A673 (cell line): ENCODE results near the gene SPDYA. TPM values are rescaled to one million over a fixed set of nuclear protein-coding genes. Genes with fewer than 3 reads are reported as not detected.

ENCODE experiments used
- BruUV-seq: library from RNA; stranded (reverse); fragments of 400-500 nt; replicated peaks from 2 replicates; lab custom pipeline; 2021; lab: Mats Ljungman, UMichigan
- CTCF ChIA-PET: fragments of 300-600 bp; sonication (Branson Sonifier 250); formaldehyde crosslinking; loops from one replicate; lab custom pipeline; 2022; ENCODE audit warnings: antibody characterized with exemption; lab: Charles Lee
- POLR2A ChIA-PET: fragments of 300-600 bp; sonication (Branson Sonifier 250); formaldehyde crosslinking; loops from one replicate; lab custom pipeline; 2022; ENCODE audit warnings: antibody characterized with exemption; ENCODE audit not compliant: low non-redundant PET; lab: Charles Lee
- DNase-seq: peaks from one replicate; pipeline ENCODE4 v3.0.0-alpha.2; 2015; ENCODE audit warnings: low spot score
- H3K27ac ChIP-seq: fragments of 200-600 bp; sonication (generic); 2 replicates; pipeline ENCODE4 v1.5.1; 2016; ENCODE audit warnings: mixed run types, low read depth, mild to moderate bottlenecking, mixed read lengths, antibody characterized with exemption, low read length; ENCODE audit not compliant: poor library complexity, severe bottlenecking
- H3K27me3 ChIP-seq: fragments of 200-600 bp; sonication (generic); replicated peaks from 2 replicates; pipeline ENCODE4 v1.6.1; 2017; ENCODE audit warnings: mixed run types, low read depth, mild to moderate bottlenecking, mixed read lengths, antibody characterized with exemption, low read length; ENCODE audit not compliant: insufficient read depth, poor library complexity
- H3K36me3 ChIP-seq: fragments of 200-600 bp; sonication (generic); 2 replicates; pipeline ENCODE4 v1.6.1; 2016; ENCODE audit warnings: mixed run types, mild to moderate bottlenecking, mixed read lengths, antibody characterized with exemption, low read length; ENCODE audit not compliant: insufficient read depth, poor library complexity, severe bottlenecking
- H3K4me1 ChIP-seq: fragments of 200-600 bp; sonication (generic); 2 replicates; pipeline ENCODE4 v1.6.1; 2017; ENCODE audit warnings: mixed run types, mild to moderate bottlenecking, mixed read lengths, antibody characterized with exemption, low read length; ENCODE audit not compliant: insufficient read depth, poor library complexity, severe bottlenecking
- H3K4me3 ChIP-seq: fragments of 200-600 bp; sonication (generic); 2 replicates; pipeline ENCODE4 v1.5.1; 2016; ENCODE audit warnings: low read depth, mixed run types, mild to moderate bottlenecking, mixed read lengths, low read length; ENCODE audit not compliant: poor library complexity, severe bottlenecking
- H3K9me3 ChIP-seq: fragments of 200-600 bp; sonication (generic); 2 replicates; pipeline ENCODE4 v1.6.1; 2016; ENCODE audit warnings: mixed run types, low read depth, mild to moderate bottlenecking, mixed read lengths, antibody characterized with exemption, low read length; ENCODE audit not compliant: poor library complexity, severe bottlenecking
- CTCF ChIP-seq: fragments of 300-800, 200-600 bp; sonication (generic); conservative IDR thresholded peaks from 2 replicates; pipeline ENCODE4 v1.5.1; 2017; ENCODE audit warnings: low read depth, mild to moderate bottlenecking, antibody characterized with exemption, low read length, moderate library complexity, mixed read lengths
- EZH2 ChIP-seq: fragments of 200-600 bp; sonication (generic); IDR thresholded peaks from 2 replicates; pipeline ENCODE4 v1.6.1; 2017; ENCODE audit warnings: borderline replicate concordance, low read depth, mild to moderate bottlenecking, mixed read lengths, antibody characterized with exemption, low read length; ENCODE audit not compliant: poor library complexity, severe bottlenecking
- intact Hi-C: fragments of 100-400 bp; cut with micrococcal nuclease; formaldehyde crosslinking; loops from one replicate; pipeline ENCODE4 v1.10.0; 2022; ENCODE audit not compliant: unreplicated experiment
- total RNA-seq: library from RNA; stranded (reverse); gene quantifications from 2 replicates; pipeline ENCODE4 v1.2.3, GENCODE V29; 2021

SPDYA gene
- total RNA-seq, 1 experiment from 2014 or later: 1.2 TPM

DNA sequence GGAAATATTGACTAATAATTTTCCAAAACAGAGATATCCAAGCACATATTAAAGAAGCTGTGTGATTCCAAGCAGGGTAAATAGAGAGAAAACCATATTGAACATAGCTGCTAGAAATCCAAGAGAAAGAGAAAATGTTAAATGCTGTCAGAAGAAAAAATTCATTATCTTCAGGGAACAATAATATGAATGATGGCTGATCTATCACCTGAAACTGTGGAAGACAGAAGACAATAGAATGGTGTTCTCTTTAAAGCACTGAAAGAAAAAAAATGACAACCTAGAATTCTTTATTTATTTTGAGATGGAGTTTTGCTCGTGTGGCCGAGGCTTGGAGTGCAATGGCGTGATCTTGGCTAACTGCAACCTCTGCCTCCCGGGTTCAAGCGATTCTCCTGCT lies 41.7 kb upstream of the SPDYA start:
- BruUV-seq: no TSS peak
- no peaks in the 10 kb centered on the region for H3K27me3 ChIP-seq
- H3K27ac ChIP-seq: no peak overlapping the region
- H3K36me3 ChIP-seq: no peaks in the 10 kb centered on the region
- peaks cover 9% of the 10 kb centered on the region for H3K9me3 ChIP-seq
- H3K4me1 ChIP-seq: peaks cover 12% of the 10 kb centered on the region
- no peak overlapping the region for H3K4me3 ChIP-seq
- no peak for TF ChIP-seq CTCF
- no peak for TF ChIP-seq EZH2
- DNase-seq: no peak
- intact Hi-C loops: no loop called here
- ChIA-PET CTCF (no interaction called here), POLR2A (no interaction called here)

- DNase-seq: no peak
- ChIA-PET CTCF (no interaction called here), POLR2A (no interaction called here)
- intact Hi-C loops: no loop called here
- no peaks in the 10 kb centered on the region for H3K27me3 ChIP-seq
- H3K36me3 ChIP-seq: peaks cover 3% of the 10 kb centered on the region
- no peak overlapping the region for H3K27ac ChIP-seq
- peaks cover 9% of the 10 kb centered on the region for H3K9me3 ChIP-seq
- H3K4me3 ChIP-seq: no peak overlapping the region
- no TSS peak for BruUV-seq
- H3K4me1 ChIP-seq: no peaks in the 10 kb centered on the region
- TF ChIP-seq CTCF: no peak
- TF ChIP-seq EZH2: no peak
Observed at GRCh38 chr2:28772351-28772750, 38.3 kb upstream of the SPDYA start.

- Histone ChIP-seq H3K36me3 (peaks cover 41% of the 10 kb centered on the region), H3K4me3 (no peak overlapping the region), H3K4me1 (no peaks in the 10 kb centered on the region), H3K9me3 (no peaks in the 10 kb centered on the region), H3K27me3 (no peaks in the 10 kb centered on the region), H3K27ac (no peak overlapping the region)
- TF ChIP-seq EZH2: no peak
- TF ChIP-seq CTCF: no peak
- BruUV-seq: no TSS peak
- CTCF ChIA-PET: no interaction called here
- no peak for DNase-seq
- intact Hi-C loops: no loop called here
- POLR2A ChIA-PET: no interaction called here
Observed at GRCh38 chr2:28776471-28776870, 34.2 kb upstream of the SPDYA start.
